ENCODE results near the gene MOB1B. TPM values are rescaled to one million over a fixed set of nuclear protein-coding genes. Genes with fewer than 3 reads are reported as not detected.

The MOB1B gene
- total RNA-seq, 1 donor from 2014 or later: 24.6 TPM

- Mint-ChIP-seq H3K4me3 (ENCODE audit: unreplicated experiment) (no peak overlapping the region), H3K27ac (ENCODE audit: unreplicated experiment) (no peak overlapping the region), H3K27me3 (ENCODE audit: unreplicated experiment) (no peaks in the 10 kb centered on the region), H3K4me1 (ENCODE audit: low read depth, unreplicated experiment) (no peaks in the 10 kb centered on the region), H3K36me3 (ENCODE audit: unreplicated experiment) (no peaks in the 10 kb centered on the region), H3K9me3 (ENCODE audit: unreplicated experiment) (no peaks in the 10 kb centered on the region)
- TF ChIP-seq CTCF (IDR thresholded peaks at IDR 0.05; ENCODE audit: partially characterized antibody, unreplicated experiment): no peak
- no peak for DNase-seq
Measured at GRCh38 chr4:70868778-70869177, 33.4 kb upstream of the MOB1B start.

- Mint-ChIP-seq H3K4me3 (ENCODE audit: unreplicated experiment) (no peak overlapping the region), H3K27me3 (ENCODE audit: unreplicated experiment) (no peaks in the 10 kb centered on the region), H3K27ac (ENCODE audit: unreplicated experiment) (no peak overlapping the region), H3K36me3 (ENCODE audit: unreplicated experiment) (no peaks in the 10 kb centered on the region), H3K4me1 (ENCODE audit: low read depth, unreplicated experiment) (no peaks in the 10 kb centered on the region), H3K9me3 (ENCODE audit: unreplicated experiment) (no peaks in the 10 kb centered on the region)
- TF ChIP-seq CTCF (IDR thresholded peaks at IDR 0.05; ENCODE audit: partially characterized antibody, unreplicated experiment): no peak
- DNase-seq: no peak
Measured at GRCh38 chr4:70873216-70873615, 29.0 kb upstream of the MOB1B start.

- no peaks in the 10 kb centered on the region for H3K4me1 Mint-ChIP-seq (ENCODE audit: low read depth, unreplicated experiment)
Measured at GRCh38 chr4:70874268-70875156, 27.7 kb upstream of the MOB1B start.

GRCh38 chr4:70877556-70877955 is 24.6 kb upstream of the MOB1B start:
- no peaks in the 10 kb centered on the region for H3K9me3 Mint-ChIP-seq (ENCODE audit: unreplicated experiment)
- no peak for DNase-seq
- no peak for TF ChIP-seq CTCF (IDR thresholded peaks at IDR 0.05; ENCODE audit: partially characterized antibody, unreplicated experiment)
- no peaks in the 10 kb centered on the region for H3K27me3 Mint-ChIP-seq (ENCODE audit: unreplicated experiment)
- H3K27ac Mint-ChIP-seq (ENCODE audit: unreplicated experiment): no peak overlapping the region
- H3K4me3 Mint-ChIP-seq (ENCODE audit: unreplicated experiment): no peak overlapping the region
- H3K36me3 Mint-ChIP-seq (ENCODE audit: unreplicated experiment): no peaks in the 10 kb centered on the region
- no peaks in the 10 kb centered on the region for H3K4me1 Mint-ChIP-seq (ENCODE audit: low read depth, unreplicated experiment)

More at GRCh38 chr4:70874268-70875156, 27.7 kb upstream of the MOB1B start:
- H3K9me3 Mint-ChIP-seq (ENCODE audit: unreplicated experiment): no peaks in the 10 kb centered on the region
- H3K27ac Mint-ChIP-seq (ENCODE audit: unreplicated experiment): no peak overlapping the region
- H3K27me3 Mint-ChIP-seq (ENCODE audit: unreplicated experiment): no peaks in the 10 kb centered on the region
- TF ChIP-seq CTCF (IDR thresholded peaks at IDR 0.05; ENCODE audit: partially characterized antibody, unreplicated experiment): no peak
- no peaks in the 10 kb centered on the region for H3K36me3 Mint-ChIP-seq (ENCODE audit: unreplicated experiment)
- no peak overlapping the region for H3K4me3 Mint-ChIP-seq (ENCODE audit: unreplicated experiment)
- DNase-seq: no peak

- no peaks in the 10 kb centered on the region for H3K27me3 Mint-ChIP-seq (ENCODE audit: unreplicated experiment)
- no peaks in the 10 kb centered on the region for H3K36me3 Mint-ChIP-seq (ENCODE audit: unreplicated experiment)
- no peak for DNase-seq
- H3K27ac Mint-ChIP-seq (ENCODE audit: unreplicated experiment): no peak overlapping the region
- no peaks in the 10 kb centered on the region for H3K9me3 Mint-ChIP-seq (ENCODE audit: unreplicated experiment)
- no peaks in the 10 kb centered on the region for H3K4me1 Mint-ChIP-seq (ENCODE audit: low read depth, unreplicated experiment)
- H3K4me3 Mint-ChIP-seq (ENCODE audit: unreplicated experiment): no peak overlapping the region
- TF ChIP-seq CTCF (IDR thresholded peaks at IDR 0.05; ENCODE audit: partially characterized antibody, unreplicated experiment): no peak
Measured at GRCh38 chr4:70880739-70881138, 21.4 kb upstream of the MOB1B start.

Measured in glutamatergic neuron (in vitro differentiated cells).